Inferior parietal cortex (tissue), 1 donor: Measurements from ENCODE around the gene CDK5RAP3.
"Not testable (repeated sequence)": the region's sequence is repeated elsewhere in the genome, so short reads cannot be mapped to it uniquely, and the experiment has no call there.

Experiments
- DNase-seq: peaks from one replicate; pipeline ENCODE4 v3.0.0-alpha.2; 2016; ENCODE audit errors: extremely low spot score

CDK5RAP3 gene

GRCh38 chr17:47975189-47975822, 4.4 kb downstream of the CDK5RAP3 start:
- DNase-seq, result no peak

GRCh38 chr17:47975823-47976205, 4.9 kb downstream of the CDK5RAP3 start:
- DNase-seq, result no peak

GRCh38 chr17:47978324-47978723, 7.4 kb downstream of the CDK5RAP3 start:
- DNase-seq, result peak; percentile 67

GRCh38 chr17:47980541-47980940, 9.6 kb downstream of the CDK5RAP3 start:
- no peak for DNase-seq

- DNase-seq, result no peak
Measured at GRCh38 chr17:47981462-47981861, 10.5 kb downstream of the CDK5RAP3 start.

- no peak for DNase-seq
Measured at GRCh38 chr17:47982091-47982617, 11.2 kb downstream of the CDK5RAP3 start.

GRCh38 chr17:47982645-47983390, 11.9 kb downstream of the CDK5RAP3 start:
- DNase-seq, result no peak

GRCh38 chr17:47983492-47984223, 12.7 kb downstream of the CDK5RAP3 start:
- no peak for DNase-seq

- no peak for DNase-seq
Measured at GRCh38 chr17:47986520-47986919, 15.6 kb downstream of the CDK5RAP3 start.

GRCh38 chr17:47987240-47987835, 16.4 kb downstream of the CDK5RAP3 start:
- DNase-seq, result no peak

GRCh38 chr17:47988445-47988844, 17.5 kb downstream of the CDK5RAP3 start:
- DNase-seq, result not testable (repeated sequence)

GRCh38 chr17:47989159-47989558, 18.2 kb downstream of the CDK5RAP3 start:
- no peak for DNase-seq

GRCh38 chr17:47989700-47990099, 18.8 kb downstream of the CDK5RAP3 start:
- DNase-seq, result no peak

- DNase-seq, result no peak
Measured at GRCh38 chr17:47990962-47991731, 20.2 kb downstream of the CDK5RAP3 start.

- no peak for DNase-seq
Measured at GRCh38 chr17:47992216-47992615, 21.3 kb downstream of the CDK5RAP3 start.

GRCh38 chr17:47993031-47993564, 22.2 kb downstream of the CDK5RAP3 start:
- no peak for DNase-seq

GRCh38 chr17:47993964-47994363, 23.1 kb downstream of the CDK5RAP3 start:
- no peak for DNase-seq

GRCh38 chr17:47994724-47995123, 23.8 kb downstream of the CDK5RAP3 start:
- DNase-seq, result no peak

- no peak for DNase-seq
Measured at GRCh38 chr17:47995241-47995935, 24.5 kb downstream of the CDK5RAP3 start.

- DNase-seq, result no peak
Measured at GRCh38 chr17:47996201-47996600, 25.3 kb downstream of the CDK5RAP3 start.
